Vagina (tissue), 2 donors: ENCODE data around the gene CLTB.

Experiments used
- POLR2A ChIP-seq, 2 donors: fragments of 450-650 bp; IDR thresholded peaks; one replicate each; pipeline ENCODE4 v1.6.1; 2017; ENCODE audit warnings: antibody characterized with exemption in 2 of 2, mild to moderate bottlenecking in 2 of 2, moderate library complexity in 2 of 2
- POLR2AphosphoS5 ChIP-seq, 2 donors: sonication (generic); formaldehyde crosslinking; IDR thresholded peaks; one replicate each; pipeline ENCODE4 v1.9.0; 2017; ENCODE audit warnings: antibody characterized with exemption in 2 of 2, mild to moderate bottlenecking in 2 of 2, low read depth in 1 of 2; ENCODE audit not compliant: insufficient read depth in 1 of 2
- TF ChIP-seq, protein P1 (sequence below), 3 experiments: fragments of 450-650 bp in 2 of 3; fragments of 200-600 bp in 1 of 3; sonication (generic) in 1 of 3; IDR thresholded peaks; one replicate each; pipeline ENCODE4 v1.5.1; 2017 to 2019; ENCODE audit warnings: antibody characterized with exemption in 3 of 3, mild to moderate bottlenecking in 2 of 3, moderate library complexity in 2 of 3

- TF ChIP-seq, protein P1, sequence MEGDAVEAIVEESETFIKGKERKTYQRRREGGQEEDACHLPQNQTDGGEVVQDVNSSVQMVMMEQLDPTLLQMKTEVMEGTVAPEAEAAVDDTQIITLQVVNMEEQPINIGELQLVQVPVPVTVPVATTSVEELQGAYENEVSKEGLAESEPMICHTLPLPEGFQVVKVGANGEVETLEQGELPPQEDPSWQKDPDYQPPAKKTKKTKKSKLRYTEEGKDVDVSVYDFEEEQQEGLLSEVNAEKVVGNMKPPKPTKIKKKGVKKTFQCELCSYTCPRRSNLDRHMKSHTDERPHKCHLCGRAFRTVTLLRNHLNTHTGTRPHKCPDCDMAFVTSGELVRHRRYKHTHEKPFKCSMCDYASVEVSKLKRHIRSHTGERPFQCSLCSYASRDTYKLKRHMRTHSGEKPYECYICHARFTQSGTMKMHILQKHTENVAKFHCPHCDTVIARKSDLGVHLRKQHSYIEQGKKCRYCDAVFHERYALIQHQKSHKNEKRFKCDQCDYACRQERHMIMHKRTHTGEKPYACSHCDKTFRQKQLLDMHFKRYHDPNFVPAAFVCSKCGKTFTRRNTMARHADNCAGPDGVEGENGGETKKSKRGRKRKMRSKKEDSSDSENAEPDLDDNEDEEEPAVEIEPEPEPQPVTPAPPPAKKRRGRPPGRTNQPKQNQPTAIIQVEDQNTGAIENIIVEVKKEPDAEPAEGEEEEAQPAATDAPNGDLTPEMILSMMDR (IDR thresholded peaks at IDR 0.05) = no peak
- TF ChIP-seq POLR2A (IDR thresholded peaks at IDR 0.05) (no peak), POLR2AphosphoS5 (IDR thresholded peaks at IDR 0.05; ENCODE audit: insufficient read depth in 1 of 2, low read depth in 1 of 2) (no peak)
Observed at GRCh38 chr5:176458904-176459561, 42.7 kb upstream of the CLTB start.
